Measurements from ENCODE around the gene BCAS3.
"Not testable (repeated sequence)": the region's sequence is repeated elsewhere in the genome, so short reads cannot be mapped to it uniquely, and the experiment has no call there.

GRCh38 chr17:60756798-60757197, 79.1 kb downstream of the BCAS3 start:
- not testable (repeated sequence) for TF ChIP-seq CTCF (IDR thresholded peaks at IDR 0.05; ENCODE audit: insufficient read depth, low read depth, low read length); EZH2 (IDR thresholded peaks at IDR 0.05; ENCODE audit: insufficient read depth, low read length)
